ENCODE data around the gene ADH7. TPM values are rescaled to one million over a fixed set of nuclear protein-coding genes. Genes with fewer than 3 reads are reported as not detected.

Gene ADH7
- not detected for polyA plus RNA-seq (ENCODE audit: insufficient read length in 3 of 3)

DNA sequence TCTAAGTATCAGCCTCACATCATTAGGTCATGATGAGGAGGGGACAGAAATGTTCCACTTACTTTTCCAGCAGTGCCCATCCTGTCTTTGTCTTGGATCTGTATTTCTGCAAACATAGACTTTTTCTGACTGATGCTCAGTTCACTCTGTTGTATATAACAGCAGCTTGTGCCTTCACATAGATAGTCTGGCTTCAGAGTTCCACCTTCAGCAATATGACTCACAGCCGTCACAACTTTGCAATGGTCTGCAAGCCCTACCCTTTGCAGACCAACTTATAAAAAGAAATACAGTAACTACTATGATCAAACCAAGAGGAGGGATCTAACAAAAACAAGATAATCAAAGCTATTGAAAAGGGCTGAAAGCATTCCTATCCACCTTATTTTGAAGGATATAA lies at the start of gene ADH7:
Gene ADH7 (minus strand): TSS at position 189 of the 400 bp plus-strand sequence. CDS start 109 bp downstream, at position 80.
- DNase-seq (ENCODE audit: low read depth in 3 of 3, low spot score in 2 of 3) = no peak

DNA sequence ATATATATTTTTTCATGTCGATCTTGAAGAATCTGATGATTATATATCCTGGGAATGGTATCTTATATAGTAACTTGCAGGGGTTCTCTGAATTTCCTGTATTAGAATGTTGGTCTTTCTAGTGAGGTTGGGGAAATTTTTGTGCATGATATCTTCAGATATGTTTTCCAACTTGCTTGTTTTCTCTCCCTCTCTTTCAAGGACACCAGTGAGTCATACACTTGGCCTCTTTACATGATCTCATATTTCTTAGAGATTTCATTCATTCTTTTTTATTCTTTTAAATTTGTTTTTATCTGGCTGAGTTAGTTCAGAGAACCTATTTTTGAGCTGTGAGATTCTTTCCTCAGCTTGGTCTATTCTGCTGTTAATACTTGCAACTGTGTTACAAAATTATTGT lies 48.5 kb upstream of the ADH7 start:
- no peak for DNase-seq (ENCODE audit: low read depth in 3 of 3, low spot score in 2 of 3)

- DNase-seq (ENCODE audit: low read depth in 3 of 3, low spot score in 2 of 3) = no peak
Observed at GRCh38 chr4:99473131-99473530, 38.0 kb upstream of the ADH7 start.

- DNase-seq (ENCODE audit: low read depth in 3 of 3, low spot score in 2 of 3) = no peak
Observed at GRCh38 chr4:99471896-99472295, 36.8 kb upstream of the ADH7 start.

DNA sequence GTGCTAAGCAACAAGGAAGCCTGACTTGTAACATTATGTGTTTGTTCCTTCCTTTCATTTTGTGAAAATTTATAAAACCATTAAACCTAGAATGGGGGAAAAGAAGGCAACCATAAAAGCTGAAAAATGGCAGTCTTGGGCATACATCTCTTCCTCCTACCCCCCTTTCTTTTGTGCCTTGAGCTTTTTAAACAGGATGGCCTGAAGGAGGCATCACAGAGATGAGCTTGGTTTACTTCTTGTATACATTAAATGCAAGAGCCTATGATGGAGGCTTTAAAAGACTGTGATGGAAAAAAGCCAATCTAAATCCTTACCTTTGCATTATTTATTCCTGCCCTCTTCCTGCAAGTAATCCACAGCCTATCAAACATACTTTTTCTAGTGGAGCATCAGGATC lies 36.2 kb upstream of the ADH7 start:
- DNase-seq (ENCODE audit: low read depth in 3 of 3, low spot score in 2 of 3) = no peak

DNA sequence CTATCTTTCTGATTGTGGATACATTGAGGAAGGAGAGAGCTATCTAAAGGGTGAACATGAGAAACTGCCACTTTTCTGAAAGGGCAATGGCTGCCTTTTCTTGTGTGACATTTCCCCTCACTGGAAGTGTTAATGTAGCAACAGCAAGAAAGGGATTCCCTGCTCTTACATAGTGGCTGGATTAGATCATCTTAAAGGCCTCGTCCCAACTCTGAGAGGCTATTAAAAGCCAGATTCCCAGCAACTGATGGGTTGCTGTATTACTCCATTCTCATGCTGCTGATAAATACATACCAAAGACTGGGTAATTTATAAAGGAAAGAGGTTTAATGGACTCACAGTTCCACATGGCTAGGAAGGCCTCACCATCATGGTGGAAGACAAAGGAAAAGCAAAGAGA lies 33.7 kb upstream of the ADH7 start:
- no peak for DNase-seq (ENCODE audit: low read depth in 3 of 3, low spot score in 2 of 3)

DNA sequence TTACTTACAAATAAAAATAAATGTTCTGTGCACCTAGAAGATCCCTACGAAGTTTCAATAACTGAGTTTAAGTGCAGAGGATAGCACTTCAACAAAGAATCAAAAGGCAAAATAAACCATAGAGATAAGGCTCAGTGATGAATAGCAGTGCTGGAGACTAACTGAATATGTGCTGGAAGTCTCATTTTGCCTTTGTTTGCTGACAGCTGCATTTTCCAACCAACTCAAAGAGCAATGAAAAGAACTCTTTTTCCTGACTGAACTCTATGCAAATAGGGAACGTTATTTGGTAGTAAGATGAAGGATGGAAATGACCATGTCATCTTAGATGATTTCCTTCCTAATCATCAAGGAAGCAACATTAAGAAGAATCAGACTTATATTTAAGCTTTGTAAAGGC lies 32.7 kb upstream of the ADH7 start:
- no peak for DNase-seq (ENCODE audit: low read depth in 3 of 3, low spot score in 2 of 3)

- DNase-seq (ENCODE audit: low read depth in 3 of 3, low spot score in 2 of 3) = no peak
Observed at GRCh38 chr4:99463566-99463965, 28.4 kb upstream of the ADH7 start.

GRCh38 chr4:99462875-99463464 lies 27.8 kb upstream of the ADH7 start:
- peak; percentile 43 to 47 (median 45) for DNase-seq (ENCODE audit: low read depth in 3 of 3, low spot score in 2 of 3)

DNA sequence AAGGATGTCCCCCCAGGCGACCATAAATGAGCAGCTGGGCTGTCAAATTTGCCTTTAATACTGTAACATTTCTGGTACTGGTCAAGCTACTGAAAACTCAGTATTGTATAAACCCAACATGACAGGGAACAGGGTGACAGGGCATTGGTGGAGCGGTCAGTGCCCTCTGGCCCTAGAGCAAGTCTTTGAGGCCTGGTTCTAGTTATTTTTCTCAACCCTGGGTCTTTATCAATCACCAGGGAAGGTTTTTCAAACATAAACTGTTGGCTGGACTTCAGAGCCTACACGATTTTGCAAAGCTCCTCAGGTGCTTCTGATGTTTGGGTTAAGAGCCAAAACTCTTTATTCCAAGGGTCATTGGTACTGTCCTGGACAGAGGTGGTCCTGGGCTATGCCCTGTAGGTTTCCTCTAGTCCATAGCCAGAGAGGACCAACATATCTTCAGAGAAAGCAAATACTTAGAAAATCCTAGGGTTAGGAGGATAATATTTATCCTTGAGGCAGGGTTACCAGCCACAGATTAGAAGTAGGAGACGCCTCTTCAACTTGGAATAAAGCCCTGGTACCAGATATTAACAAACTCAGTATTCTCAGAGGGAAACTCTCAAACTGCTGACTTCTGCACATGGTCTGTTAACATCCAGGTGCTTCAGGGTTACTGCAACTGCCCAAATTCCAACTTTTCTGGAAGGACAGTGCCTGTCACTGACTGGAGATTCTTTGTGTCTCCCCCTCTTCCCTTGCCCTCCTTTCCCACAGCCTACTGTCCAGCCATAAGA lies 26.7 kb upstream of the ADH7 start:
- no peak for DNase-seq (ENCODE audit: low read depth in 3 of 3, low spot score in 2 of 3)

- no peak for DNase-seq (ENCODE audit: low read depth in 3 of 3, low spot score in 2 of 3)
Observed at GRCh38 chr4:99459546-99460042, 24.5 kb upstream of the ADH7 start.

GRCh38 chr4:99458911-99459447 lies 23.8 kb upstream of the ADH7 start:
- DNase-seq (ENCODE audit: low read depth in 3 of 3, low spot score in 2 of 3) = no peak

DNA sequence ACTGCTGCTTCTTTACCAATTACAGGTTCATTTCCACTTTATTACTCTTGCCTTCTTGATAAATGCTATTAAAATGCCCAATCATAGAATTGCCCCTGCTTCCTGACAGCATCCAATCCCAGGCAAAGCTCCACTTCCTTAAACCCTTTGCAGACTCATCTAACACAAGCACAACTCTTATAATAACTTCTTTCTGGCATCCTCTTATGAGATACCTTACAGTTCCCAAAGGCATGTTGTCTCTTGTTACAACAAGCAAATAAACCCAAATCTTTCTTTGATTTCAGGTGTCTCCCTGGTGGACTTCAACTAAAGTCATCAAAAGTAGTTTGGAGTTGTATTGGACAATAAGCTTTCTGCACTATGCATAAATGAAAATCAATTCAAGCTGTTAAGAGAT lies 22.5 kb upstream of the ADH7 start:
- no peak for DNase-seq (ENCODE audit: low read depth in 3 of 3, low spot score in 2 of 3)

- no peak for DNase-seq (ENCODE audit: low read depth in 3 of 3, low spot score in 2 of 3)
Observed at GRCh38 chr4:99457270-99457669, 22.1 kb upstream of the ADH7 start.

DNA sequence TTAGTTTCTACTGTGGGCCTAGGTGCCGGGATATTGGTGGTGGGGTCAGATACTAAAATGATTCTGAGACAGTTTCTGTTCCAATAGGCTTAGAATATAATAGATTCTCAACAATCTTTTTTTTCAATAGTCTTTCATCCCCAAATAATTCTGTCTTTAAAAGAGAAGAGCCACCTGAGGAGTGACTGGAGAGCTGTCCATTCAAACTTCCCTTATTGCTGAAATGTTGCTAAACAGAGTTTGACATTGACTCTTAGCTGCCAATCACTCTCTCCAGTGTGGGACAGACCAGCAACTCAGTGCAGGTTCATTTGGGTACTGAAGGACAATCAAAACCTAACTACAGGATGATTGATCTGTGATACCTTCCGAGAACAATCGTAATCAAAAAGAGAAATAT lies 12.4 kb upstream of the ADH7 start:
- DNase-seq (ENCODE audit: low read depth in 3 of 3, low spot score in 2 of 3) = no peak

GRCh38 chr4:99447079-99447478 lies 11.9 kb upstream of the ADH7 start:
- peak in 1 of 3 donors; percentile 19 for DNase-seq (ENCODE audit: low read depth in 3 of 3, low spot score in 2 of 3)

GRCh38 chr4:99438405-99438780 lies 3.3 kb upstream of the ADH7 start:
- DNase-seq (ENCODE audit: low read depth in 3 of 3, low spot score in 2 of 3) = no peak

- no peak for DNase-seq (ENCODE audit: low read depth in 3 of 3, low spot score in 2 of 3)
Observed at GRCh38 chr4:99437723-99438404, 2.7 kb upstream of the ADH7 start.

DNA sequence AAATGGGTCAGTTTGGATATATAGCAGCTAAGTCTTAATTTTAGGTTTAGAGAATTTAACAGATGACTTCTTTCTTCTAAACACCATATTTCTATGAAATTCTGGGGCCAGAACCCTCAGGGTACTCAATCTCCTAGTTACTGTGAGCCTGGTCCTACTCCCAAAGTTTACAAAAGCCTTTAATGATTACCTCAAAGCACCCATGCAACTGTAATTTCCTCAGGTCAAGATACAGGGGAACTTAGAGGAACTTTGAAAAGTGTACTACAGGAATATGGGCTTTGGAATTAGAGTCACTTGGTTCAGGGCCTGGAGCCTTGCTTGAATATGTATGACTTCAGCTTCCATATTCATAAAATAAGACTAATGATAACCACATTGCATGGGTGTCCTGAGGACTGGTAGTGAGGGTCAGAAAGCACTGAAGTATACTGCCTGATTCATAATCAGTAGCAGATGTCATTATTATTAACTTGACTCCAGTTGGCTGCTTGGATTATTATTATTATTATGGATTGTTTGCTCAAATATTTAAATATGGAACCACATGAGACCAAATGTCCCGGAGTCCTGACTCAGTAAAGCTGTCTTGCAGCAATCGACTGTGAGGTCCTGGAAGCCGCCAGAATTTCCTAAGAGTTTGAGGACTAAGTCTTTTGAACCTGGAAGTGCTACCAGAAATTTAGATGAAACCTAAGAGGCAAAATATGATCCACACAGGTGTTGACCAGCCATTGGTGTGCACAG lies 2.0 kb upstream of the ADH7 start:
- DNase-seq (ENCODE audit: low read depth in 3 of 3, low spot score in 2 of 3) = no peak

GRCh38 chr4:99436462-99436861 lies 1.3 kb upstream of the ADH7 start:
- no peak for DNase-seq (ENCODE audit: low read depth in 3 of 3, low spot score in 2 of 3)

DNA sequence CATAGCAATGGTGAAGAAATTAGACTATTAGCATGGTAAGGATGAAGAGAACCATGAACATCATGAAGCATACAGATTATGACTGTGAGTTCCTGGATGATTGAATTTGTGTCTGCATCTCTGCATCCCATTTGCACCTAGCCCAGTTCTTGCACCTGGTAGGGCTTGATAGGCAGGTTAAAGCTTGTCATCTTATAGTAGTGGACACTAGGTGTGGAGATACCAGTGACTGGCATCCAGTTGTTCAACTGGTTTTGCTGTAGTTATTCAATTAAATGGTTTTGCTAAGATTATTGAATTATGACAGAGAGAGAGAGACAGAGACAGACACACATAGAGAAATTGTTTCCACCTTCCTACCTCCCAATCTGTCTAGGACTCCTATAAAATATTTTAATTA lies 5.0 kb downstream of the ADH7 start:
- DNase-seq (ENCODE audit: low read depth in 3 of 3, low spot score in 2 of 3) = no peak
